ENCODE measurements around the gene CCDC15. TPM values are rescaled to one million over a fixed set of nuclear protein-coding genes. Genes with fewer than 3 reads are reported as not detected.

Gene CCDC15
- total RNA-seq, 2 donors from 2014 or later = 0.99 to 1.6 TPM

DNA sequence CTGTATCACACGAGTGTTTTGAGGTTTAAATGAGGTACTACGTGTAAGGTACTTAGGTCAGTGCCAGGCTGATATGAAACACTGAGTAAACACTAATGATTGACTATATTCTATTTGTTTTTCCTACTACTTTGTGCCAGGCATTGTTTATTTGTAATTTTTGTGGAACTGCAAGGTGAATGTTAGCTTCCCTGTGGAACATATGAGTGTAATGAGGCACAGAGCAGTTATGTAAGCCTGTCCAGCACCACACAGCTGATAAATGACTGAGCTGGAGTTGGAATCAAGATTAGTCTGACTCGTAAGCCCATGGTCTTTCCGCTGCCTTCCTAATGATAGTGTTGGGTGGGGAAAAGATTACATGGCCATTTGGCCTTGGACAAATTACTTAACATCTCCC is 115.0 kb downstream of the CCDC15 start:
- intact Hi-C loops (cut with DNase I) = no loop called here
- H3K4me3 ChIP-seq = no peak overlapping the region
- no peak for ATAC-seq
- H3K27ac ChIP-seq = no peak overlapping the region
- H3K4me1 ChIP-seq = peaks cover 13% of the 10 kb centered on the region
- TF ChIP-seq, protein P1, sequence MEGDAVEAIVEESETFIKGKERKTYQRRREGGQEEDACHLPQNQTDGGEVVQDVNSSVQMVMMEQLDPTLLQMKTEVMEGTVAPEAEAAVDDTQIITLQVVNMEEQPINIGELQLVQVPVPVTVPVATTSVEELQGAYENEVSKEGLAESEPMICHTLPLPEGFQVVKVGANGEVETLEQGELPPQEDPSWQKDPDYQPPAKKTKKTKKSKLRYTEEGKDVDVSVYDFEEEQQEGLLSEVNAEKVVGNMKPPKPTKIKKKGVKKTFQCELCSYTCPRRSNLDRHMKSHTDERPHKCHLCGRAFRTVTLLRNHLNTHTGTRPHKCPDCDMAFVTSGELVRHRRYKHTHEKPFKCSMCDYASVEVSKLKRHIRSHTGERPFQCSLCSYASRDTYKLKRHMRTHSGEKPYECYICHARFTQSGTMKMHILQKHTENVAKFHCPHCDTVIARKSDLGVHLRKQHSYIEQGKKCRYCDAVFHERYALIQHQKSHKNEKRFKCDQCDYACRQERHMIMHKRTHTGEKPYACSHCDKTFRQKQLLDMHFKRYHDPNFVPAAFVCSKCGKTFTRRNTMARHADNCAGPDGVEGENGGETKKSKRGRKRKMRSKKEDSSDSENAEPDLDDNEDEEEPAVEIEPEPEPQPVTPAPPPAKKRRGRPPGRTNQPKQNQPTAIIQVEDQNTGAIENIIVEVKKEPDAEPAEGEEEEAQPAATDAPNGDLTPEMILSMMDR (IDR thresholded peaks at IDR 0.05) = no peak
- no peak for TF ChIP-seq POLR2A (IDR thresholded peaks at IDR 0.05)
- no peaks in the 10 kb centered on the region for H3K27me3 ChIP-seq
- DNase-seq = no peak
- H3K36me3 ChIP-seq (replicated peaks in 1 of 2; ENCODE audit: insufficient read depth in 1 of 2, low read depth in 2 of 2) = no peaks in the 10 kb centered on the region
- H3K9me3 ChIP-seq = no peaks in the 10 kb centered on the region
- 18 to 22% methylated on average over 4 of the region's 4 CpGs for WGBS, 2 donors

DNA sequence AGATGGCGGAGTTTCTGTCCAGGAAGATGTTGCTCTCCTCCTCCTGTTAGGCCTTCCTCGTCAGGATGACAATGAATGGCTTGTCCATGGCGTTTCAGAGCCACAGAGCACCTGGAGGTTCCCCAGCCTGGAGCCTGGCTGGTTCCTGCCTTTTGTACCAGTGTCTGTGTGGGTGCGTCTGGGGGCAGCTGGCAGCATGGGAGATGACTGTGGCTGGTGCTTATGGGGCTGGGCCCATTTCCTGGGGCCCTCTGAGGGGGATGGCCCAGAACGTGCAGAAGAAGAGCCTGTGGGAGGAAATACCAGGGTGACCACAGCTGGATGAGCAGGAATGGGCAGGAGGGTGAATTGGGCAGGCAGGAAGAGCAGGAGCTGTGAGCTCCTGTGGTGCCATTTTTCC is 115.8 kb downstream of the CCDC15 start:
- Histone ChIP-seq H3K36me3 (replicated peaks in 1 of 2; ENCODE audit: insufficient read depth in 1 of 2, low read depth in 2 of 2) (no peaks in the 10 kb centered on the region), H3K27me3 (no peaks in the 10 kb centered on the region), H3K27ac (peak overlapping the region in 1 of 4 donors; percentile 66), H3K9me3 (no peaks in the 10 kb centered on the region), H3K4me1 (peaks cover 13% of the 10 kb centered on the region), H3K4me3 (no peak overlapping the region)
- no peak for ATAC-seq
- DNase-seq = no peak
- 77 to 92% methylated on average over 2 to 5 of the region's 5 CpGs for WGBS, 2 donors
- intact Hi-C loops (cut with DNase I) = no loop called here
- TF ChIP-seq, protein P1 (IDR thresholded peaks at IDR 0.05) = no peak
- no peak for TF ChIP-seq POLR2A (IDR thresholded peaks at IDR 0.05)

DNA sequence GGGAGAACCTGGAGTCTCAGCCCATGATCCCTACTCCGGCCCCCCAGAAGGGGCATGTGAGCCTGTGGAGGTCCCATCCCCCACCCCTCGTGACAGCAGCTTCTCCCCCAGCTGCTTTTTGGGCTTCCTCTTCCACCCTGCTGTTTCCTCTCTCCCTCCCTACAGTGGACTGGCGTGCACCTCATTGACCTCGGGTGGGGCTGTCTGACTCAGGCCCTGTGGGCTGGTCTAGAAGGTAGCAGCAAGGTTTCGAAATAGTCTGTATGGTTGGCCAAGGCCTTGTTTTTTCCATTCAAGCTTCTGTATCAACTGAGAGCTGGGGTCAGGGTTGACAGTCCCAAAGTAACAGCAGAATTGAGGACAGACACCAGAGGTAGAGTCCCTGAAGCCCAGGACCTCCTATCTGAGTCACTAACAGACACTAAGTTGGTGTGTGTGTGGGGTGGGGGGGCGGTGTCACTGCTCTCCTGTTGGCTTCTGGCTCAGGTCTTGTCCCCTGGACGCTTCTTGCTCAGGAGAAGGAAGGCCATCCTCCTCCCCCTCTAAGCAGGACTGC is 116.8 kb downstream of the CCDC15 start:
- Histone ChIP-seq H3K36me3 (replicated peaks in 1 of 2; ENCODE audit: insufficient read depth in 1 of 2, low read depth in 2 of 2) (no peaks in the 10 kb centered on the region), H3K27me3 (no peaks in the 10 kb centered on the region), H3K4me1 (peaks cover 13% of the 10 kb centered on the region), H3K27ac (peak overlapping the region in 1 of 4 donors; percentile 66), H3K4me3 (no peak overlapping the region), H3K9me3 (no peaks in the 10 kb centered on the region)
- 66 to 67% methylated on average over 6 to 7 of the region's 7 CpGs for WGBS, 2 donors
- ATAC-seq (no peak), DNase-seq (peak in 3 of 4 donors; percentile 29 to 83 (median 40))
- no peak for TF ChIP-seq POLR2A (IDR thresholded peaks at IDR 0.05)
- TF ChIP-seq, protein P1 (IDR thresholded peaks at IDR 0.05) = no peak
- intact Hi-C loops (cut with DNase I) = no loop called here

DNA sequence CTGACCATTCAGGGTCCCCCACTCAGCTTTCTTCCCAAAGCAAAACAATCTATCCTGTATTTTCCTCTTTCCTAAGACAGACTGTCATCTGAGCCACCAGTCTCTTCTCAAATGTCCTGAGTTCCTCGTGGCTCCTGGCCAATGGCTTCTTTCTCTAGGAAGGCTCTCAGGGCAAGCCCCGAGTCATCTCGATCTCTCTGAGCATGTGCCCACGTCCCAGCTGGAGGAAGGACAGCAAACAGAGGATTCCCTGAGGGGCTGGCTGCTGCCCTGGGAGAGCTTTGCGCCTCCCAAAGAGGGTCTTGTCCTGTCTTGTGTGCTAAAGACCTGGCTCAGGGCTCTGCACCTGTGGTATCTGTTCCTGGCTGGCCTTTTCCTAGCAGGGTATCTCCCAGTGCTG is 117.4 kb downstream of the CCDC15 start:
- Histone ChIP-seq H3K27me3 (no peaks in the 10 kb centered on the region), H3K4me1 (peaks cover 13% of the 10 kb centered on the region), H3K36me3 (replicated peaks in 1 of 2; ENCODE audit: insufficient read depth in 1 of 2, low read depth in 2 of 2) (no peaks in the 10 kb centered on the region), H3K9me3 (no peaks in the 10 kb centered on the region), H3K4me3 (no peak overlapping the region), H3K27ac (peak overlapping the region in 1 of 4 donors; percentile 59)
- 55 to 56% methylated on average over 2 to 5 of the region's 5 CpGs for WGBS, 2 donors
- ATAC-seq (no peak), DNase-seq (no peak)
- intact Hi-C loops (cut with DNase I) = no loop called here
- TF ChIP-seq POLR2A (IDR thresholded peaks at IDR 0.05) = no peak
- TF ChIP-seq, protein P1 (IDR thresholded peaks at IDR 0.05) = no peak

DNA sequence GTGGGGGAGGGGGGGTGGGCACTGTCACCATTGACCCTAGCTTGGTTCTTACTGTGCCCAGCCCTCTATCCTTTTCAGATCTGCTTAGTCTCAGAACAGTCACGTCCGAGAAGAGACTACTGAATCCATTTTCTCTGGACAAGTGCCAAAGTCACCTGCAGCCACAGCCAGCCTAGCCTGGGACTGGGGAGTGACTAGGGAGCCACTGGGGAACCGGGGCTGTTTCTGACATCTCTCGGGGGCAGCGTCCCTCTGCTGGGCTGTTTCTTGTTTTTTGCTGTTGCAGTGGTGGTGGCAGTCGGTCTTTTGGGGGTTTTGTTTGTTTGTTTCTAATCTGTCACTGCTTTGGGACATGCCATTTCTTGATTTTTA is 117.8 kb downstream of the CCDC15 start:
- peak overlapping the region in 1 of 4 donors; percentile 59 for H3K27ac ChIP-seq
- H3K9me3 ChIP-seq = no peaks in the 10 kb centered on the region
- no peaks in the 10 kb centered on the region for H3K36me3 ChIP-seq (replicated peaks in 1 of 2; ENCODE audit: insufficient read depth in 1 of 2, low read depth in 2 of 2)
- WGBS, 2 donors = 47 to 65% methylated on average over 6 of the region's 6 CpGs
- DNase-seq (no peak), ATAC-seq (no peak)
- H3K4me1 ChIP-seq = peaks cover 13% of the 10 kb centered on the region
- TF ChIP-seq, protein P1 (IDR thresholded peaks at IDR 0.05) = no peak
- no peak for TF ChIP-seq POLR2A (IDR thresholded peaks at IDR 0.05)
- H3K27me3 ChIP-seq = no peaks in the 10 kb centered on the region
- intact Hi-C loops (cut with DNase I) = no loop called here
- H3K4me3 ChIP-seq = no peak overlapping the region

Data from body of pancreas (tissue), 4 donors.